Epithelial cell of proximal tubule (primary cell): ENCODE measurements around the gene COL16A1. TPM values are rescaled to one million over a fixed set of nuclear protein-coding genes. Genes with fewer than 3 reads are reported as not detected.

Source experiments
- DNase-seq: peaks from one replicate; pipeline ENCODE4 v3.0.0-alpha.2; 2011; ENCODE audit warnings: low read depth
- H3K4me3 ChIP-seq: 2 replicates; pipeline ENCODE4 v1.5.1; 2011; ENCODE audit warnings: low read depth, mild to moderate bottlenecking, low read length
- total RNA-seq: library from RNA; depleted of rRNA; stranded (reverse); fragments of >200 nt; gene quantifications from 2 replicates; pipeline ENCODE4 v1.2.3, GENCODE V29; 2015
- TF ChIP-seq, protein P1 (sequence below): conservative IDR thresholded peaks from 2 replicates; pipeline ENCODE4 v1.5.1; 2012; ENCODE audit warnings: low read depth, mild to moderate bottlenecking, low read length

The COL16A1 gene
- total RNA-seq, 1 donor from 2014 or later = 5.3 TPM

DNA sequence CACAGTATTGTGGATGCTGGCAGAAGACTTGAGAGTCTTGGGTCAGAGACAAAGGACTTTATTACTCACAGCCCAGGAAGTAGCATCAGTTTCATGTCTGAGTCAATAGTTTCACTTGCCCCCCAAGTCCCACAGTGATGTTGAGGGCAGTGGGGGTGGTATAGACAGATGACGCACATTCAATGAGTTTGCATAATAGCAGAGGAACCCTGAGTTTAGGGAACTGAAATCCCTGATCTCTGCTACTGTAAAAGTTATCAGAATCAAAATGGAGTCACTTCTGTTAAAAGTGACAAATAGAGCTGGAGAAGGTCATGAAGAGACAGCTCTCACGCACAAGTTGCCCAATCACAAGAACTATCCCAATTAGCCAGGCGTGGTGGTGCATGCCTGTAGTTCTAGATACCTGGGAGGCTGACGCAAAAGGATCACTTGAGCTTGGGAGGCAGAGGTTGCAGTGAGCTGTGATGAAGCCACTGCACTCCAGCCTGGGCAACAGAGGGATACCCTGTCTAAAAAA is 97.8 kb downstream of the COL16A1 start:
- TF ChIP-seq, protein P1, sequence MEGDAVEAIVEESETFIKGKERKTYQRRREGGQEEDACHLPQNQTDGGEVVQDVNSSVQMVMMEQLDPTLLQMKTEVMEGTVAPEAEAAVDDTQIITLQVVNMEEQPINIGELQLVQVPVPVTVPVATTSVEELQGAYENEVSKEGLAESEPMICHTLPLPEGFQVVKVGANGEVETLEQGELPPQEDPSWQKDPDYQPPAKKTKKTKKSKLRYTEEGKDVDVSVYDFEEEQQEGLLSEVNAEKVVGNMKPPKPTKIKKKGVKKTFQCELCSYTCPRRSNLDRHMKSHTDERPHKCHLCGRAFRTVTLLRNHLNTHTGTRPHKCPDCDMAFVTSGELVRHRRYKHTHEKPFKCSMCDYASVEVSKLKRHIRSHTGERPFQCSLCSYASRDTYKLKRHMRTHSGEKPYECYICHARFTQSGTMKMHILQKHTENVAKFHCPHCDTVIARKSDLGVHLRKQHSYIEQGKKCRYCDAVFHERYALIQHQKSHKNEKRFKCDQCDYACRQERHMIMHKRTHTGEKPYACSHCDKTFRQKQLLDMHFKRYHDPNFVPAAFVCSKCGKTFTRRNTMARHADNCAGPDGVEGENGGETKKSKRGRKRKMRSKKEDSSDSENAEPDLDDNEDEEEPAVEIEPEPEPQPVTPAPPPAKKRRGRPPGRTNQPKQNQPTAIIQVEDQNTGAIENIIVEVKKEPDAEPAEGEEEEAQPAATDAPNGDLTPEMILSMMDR = no peak
- no peak overlapping the region for H3K4me3 ChIP-seq
- DNase-seq = no peak

Other genes starting within 250 kb of the COL16A1 start
- 215 and 230 TPM in 2 replicates for gene TINAGL1, start 127.5 kb downstream of the COL16A1 start, total RNA-seq
- gene HCRTR1, start 86.3 kb downstream of the COL16A1 start, total RNA-seq = not detected in 2 replicates
- gene PEF1, start 59.1 kb downstream of the COL16A1 start, total RNA-seq = 71.7 and 116 TPM in 2 replicates
- gene ADGRB2, start 60.3 kb upstream of the COL16A1 start, total RNA-seq = 0.65 and 1.2 TPM in 2 replicates
- gene SPOCD1, start 112.0 kb upstream of the COL16A1 start, total RNA-seq = 9.4 and 18.4 TPM in 2 replicates
- gene PTP4A2, start 234.4 kb upstream of the COL16A1 start, total RNA-seq = 160 TPM in 2 replicates